CD1c-positive myeloid dendritic cell (primary cell): ENCODE measurements around the gene RAB11FIP4.
"Not testable (repeated sequence)": the region's sequence is repeated elsewhere in the genome, so short reads cannot be mapped to it uniquely, and the experiment has no call there.

ENCODE experiments used
- DNase-seq: peaks from one replicate; pipeline ENCODE4 v3.0.0-alpha.2; 2016; ENCODE audit errors: extremely low spot score

Gene RAB11FIP4, protein sequence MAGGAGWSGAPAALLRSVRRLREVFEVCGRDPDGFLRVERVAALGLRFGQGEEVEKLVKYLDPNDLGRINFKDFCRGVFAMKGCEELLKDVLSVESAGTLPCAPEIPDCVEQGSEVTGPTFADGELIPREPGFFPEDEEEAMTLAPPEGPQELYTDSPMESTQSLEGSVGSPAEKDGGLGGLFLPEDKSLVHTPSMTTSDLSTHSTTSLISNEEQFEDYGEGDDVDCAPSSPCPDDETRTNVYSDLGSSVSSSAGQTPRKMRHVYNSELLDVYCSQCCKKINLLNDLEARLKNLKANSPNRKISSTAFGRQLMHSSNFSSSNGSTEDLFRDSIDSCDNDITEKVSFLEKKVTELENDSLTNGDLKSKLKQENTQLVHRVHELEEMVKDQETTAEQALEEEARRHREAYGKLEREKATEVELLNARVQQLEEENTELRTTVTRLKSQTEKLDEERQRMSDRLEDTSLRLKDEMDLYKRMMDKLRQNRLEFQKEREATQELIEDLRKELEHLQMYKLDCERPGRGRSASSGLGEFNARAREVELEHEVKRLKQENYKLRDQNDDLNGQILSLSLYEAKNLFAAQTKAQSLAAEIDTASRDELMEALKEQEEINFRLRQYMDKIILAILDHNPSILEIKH

DNA sequence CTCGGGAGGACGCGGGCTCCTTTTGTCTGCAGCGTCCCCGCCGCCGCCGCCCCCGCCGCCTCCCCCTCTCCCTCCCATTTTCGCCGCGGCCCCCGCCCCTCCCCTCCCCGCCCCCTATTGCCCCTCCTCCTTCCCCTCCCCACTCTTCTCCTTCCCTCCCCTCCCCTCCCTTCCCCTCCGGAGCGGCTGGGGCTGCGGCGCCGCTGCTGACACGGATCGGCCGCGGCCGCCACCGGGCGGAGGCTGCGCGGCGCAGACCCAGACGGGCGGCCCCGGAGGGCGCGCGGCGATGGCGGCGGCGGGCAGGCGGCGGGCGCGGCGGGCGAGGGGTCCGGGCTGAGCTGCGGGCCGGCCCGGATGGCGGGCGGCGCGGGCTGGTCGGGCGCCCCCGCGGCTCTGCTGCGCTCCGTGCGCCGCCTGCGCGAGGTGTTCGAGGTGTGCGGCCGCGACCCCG is at the start of gene RAB11FIP4:
Gene RAB11FIP4 (plus strand): TSS at position 180 of the 454 bp plus-strand sequence. CDS start 178 bp downstream, at position 358.
- no peak for DNase-seq

DNA sequence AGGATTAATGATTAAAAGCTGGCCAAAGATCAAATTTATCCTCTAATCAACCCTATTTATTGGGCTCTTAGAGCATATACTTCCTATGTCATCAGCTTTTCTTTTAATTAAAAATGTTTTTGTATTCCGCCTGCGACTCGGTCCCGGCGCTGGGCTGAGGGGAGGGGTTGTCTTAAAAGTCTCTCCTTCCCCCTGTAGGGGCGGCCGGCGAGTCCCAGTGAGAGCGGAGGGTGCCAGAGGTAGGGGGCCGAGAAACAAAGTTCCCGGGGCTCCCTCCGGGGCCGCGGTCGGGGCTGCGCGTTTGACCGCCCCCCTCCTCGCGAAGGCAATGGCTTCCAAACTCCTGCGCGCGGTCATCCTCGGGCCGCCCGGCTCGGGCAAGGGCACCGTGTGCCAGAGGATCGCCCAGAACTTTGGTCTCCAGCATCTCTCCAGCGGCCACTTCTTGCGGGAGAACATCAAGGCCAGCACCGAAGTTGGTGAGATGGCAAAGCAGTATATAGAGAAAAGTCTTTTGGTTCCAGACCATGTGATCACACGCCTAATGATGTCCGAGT is 46.2 kb upstream of the RAB11FIP4 start:
- not testable (repeated sequence) for DNase-seq

DNA sequence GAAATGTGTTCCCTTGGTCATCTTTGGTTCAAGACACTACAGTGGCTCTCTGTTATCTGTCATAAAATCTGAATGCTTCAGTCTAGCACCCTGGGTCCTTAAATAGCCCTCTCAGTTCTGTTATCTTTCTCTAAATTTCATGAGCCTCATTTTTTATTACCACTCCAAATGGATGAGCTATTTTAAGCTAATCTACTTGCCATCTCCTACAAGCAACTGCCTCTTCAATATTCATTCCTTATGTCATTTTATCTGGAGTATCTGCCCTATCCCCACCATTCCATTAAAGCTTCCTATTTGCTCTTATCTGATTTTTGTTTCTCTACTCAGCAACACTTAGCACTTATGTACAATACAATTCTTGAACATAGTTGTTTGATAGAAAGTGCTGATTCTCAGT is 42.0 kb upstream of the RAB11FIP4 start:
- no peak for DNase-seq

DNA sequence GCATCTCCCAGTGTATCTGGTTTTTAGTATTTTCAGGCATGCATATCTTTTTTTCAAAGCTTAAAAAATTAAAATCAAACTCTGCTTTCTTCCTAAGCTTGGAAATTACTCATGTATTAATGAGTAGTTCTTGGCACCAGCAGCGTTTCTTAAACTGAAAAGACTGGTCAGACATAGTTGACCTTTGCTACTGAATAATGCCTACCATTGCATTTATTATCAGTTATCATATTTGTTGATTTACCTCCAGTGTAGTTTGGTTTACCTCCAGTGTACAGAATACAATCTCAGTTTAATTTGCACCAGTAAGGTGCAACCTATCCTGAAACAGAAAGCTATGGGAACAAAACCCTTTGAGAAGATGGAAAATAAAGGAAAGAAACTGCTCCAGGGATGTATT is 35.5 kb upstream of the RAB11FIP4 start:
- DNase-seq: no peak

DNA sequence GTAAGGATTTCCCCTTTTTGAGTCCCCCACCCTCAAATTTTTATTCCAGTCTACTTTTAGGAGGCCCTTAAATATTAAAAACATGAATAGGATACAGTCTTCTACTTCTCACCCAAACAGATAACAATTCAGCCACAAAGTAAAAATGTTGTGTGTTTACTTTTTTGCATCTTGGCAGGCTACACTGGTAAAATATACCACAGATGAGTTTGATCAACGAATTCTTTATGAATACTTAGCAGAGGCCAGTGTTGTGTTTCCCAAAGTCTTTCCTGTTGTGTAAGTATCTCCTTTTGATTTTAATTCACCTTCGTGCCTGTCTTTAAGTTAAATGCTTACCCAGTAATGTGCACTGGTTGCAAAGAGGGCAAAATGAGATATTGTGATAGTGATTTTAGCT is 34.4 kb upstream of the RAB11FIP4 start:
- no peak for DNase-seq

DNA sequence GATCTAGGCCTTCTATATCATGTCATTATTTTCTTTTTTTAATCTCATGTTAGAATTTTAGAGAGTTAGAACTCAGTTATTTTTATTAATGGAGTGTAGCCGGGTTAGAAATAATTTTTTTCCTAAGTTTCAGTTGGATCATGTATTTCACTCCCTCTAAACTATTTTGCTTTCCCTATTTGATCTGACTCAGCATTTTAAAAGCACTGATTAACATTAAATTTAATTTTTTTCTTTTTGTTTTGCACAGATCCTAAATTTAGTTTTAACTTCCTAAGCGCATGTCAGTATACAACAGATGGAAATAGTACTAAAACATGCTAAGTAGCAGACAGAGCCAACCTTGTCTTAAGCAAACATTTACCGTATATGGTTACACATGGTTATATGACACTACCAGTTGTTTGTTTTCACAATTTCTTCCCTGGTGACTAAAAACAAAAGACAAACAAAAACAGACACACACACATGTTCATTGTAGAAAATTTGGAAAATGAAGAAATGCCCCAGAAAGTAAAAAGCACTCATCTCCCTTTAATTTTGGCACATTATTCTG is 33.6 kb upstream of the RAB11FIP4 start:
- no peak for DNase-seq

DNA sequence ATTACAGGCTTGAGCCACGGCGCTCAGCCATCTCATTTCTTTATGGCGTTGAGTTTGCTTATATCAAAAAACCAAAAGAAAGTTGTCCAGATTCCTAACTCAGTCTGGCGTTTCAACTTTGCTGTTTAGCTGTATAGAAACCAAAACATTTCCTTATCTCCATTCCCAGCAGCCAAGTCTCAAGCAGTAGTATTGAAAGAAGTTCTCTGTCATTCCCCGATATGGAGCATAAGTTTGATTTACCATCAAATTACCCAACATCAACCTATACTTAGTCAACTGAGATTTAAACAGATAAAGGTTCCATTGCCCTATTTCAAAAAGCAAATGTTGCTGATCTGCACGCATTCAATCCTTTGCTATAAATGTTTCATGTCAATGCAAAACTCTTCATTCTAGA is 27.5 kb upstream of the RAB11FIP4 start:
- DNase-seq: no peak

DNA sequence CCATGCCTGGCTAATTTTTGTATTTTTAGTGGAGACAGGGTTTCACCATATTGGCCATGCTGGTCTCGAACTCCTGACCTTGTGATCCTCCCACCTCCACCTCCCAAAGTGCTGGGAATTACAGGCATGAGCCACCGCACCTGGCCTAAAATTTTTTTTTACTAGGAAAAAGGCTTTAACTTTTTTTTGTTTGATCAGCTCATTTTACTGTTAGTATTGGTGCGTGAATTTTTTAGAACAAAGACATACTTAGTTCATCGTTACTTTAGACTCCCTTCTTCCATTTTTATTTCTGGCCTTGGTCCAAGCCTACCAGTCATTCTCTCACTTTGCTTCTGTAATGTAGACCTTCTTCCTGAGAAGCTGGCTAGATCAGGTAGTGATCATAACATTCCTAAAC is 25.4 kb upstream of the RAB11FIP4 start:
- DNase-seq: no peak

DNA sequence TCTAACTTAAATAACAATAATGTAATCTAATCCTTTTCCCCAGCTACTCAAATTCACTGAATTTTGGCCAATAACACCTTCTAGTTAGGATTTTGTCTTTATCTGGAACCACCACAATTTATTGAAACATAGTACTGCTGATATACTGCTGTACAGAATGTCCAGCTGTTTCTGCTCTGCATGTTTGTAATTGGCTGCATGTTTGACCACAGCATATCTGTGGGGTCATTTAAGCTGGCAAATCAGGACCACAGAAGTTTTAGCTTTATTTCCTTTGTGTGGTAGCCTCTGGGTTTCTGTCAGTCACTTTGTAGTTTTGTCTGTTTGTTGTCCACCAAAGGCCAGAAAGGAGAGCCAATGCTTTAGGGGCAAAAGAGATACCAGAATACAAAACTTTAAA is 22.2 kb upstream of the RAB11FIP4 start:
- DNase-seq: no peak

DNA sequence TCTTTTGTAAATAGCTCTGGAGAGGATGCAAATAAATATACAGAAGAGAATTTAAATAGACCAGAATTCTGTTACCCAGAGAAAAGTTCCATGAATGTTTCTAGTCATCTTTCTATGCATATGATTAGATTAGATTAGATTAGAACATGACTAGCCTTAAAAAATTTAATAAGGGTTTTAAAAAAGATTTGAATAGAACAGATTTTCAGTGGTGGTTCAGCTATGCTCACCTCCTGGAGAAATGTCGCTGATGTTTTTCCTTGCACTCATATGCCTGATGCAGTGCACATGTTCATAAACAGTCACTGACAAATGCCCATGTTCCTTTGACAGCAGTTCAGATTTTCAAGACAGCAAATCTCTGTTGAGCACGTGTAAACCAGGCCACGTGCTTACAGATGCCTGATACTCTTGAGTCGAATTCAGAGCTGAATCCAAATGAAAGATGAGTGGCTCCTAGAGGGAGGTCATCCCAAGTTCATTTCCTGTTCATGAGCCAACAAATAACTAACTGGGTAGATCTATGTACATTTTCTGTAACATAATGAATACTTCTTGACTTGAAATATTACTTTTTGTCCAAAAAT is 19.9 kb upstream of the RAB11FIP4 start:
- no peak for DNase-seq

DNA sequence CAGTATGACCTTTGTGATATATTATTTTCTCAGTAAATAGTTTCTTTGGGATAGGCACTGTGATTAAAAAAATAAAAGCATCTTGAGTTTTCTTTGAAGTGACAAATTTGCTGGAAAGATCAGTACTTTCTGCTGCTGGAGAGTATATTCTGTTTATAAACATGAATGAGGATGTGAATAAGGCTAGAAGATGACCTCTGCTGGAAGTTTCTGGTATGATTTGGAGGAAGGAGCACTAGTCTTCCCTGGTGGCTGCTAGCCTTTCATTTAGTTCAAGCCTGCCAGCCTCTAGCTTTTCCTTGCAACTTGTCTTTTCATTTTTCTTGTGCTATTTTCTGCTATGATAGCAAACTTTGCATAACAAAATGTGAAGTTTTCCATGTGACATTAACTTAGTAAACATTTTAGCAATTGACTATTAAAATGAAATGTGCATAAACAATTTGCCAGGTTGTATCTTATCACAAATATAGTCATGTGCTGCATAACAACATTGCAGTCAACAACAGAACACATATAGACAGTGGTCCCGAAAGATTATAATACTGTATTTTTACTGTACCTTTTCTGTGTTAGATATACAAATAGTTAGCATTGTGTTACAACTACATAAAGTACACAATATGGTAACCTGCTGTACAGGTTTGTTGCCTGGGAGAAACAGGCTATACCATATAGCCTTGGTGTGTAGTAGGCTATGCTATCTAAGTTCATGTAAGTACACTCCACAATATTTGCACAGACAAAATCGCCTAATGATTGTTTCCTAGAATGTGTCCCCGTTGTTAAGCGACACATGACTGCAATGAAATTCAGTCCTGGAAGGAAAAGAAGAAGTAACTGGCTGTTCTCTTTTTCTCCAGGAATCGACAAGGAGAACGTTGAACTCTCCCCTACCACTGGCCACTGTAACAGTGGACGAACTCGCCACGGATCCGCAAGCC is 18.1 kb upstream of the RAB11FIP4 start:
- peak; percentile 75 for DNase-seq

DNA sequence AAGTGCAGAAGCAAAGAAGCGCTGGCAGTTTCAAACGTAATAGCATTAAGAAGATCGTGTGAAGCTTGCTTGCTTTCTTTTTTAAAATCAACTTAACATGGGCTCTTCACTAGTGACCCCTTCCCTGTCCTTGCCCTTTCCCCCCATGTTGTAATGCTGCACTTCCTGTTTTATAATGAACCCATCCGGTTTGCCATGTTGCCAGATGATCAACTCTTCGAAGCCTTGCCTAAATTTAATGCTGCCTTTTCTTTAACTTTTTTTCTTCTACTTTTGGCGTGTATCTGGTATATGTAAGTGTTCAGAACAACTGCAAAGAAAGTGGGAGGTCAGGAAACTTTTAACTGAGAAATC is 17.4 kb upstream of the RAB11FIP4 start:
- no peak for DNase-seq

DNA sequence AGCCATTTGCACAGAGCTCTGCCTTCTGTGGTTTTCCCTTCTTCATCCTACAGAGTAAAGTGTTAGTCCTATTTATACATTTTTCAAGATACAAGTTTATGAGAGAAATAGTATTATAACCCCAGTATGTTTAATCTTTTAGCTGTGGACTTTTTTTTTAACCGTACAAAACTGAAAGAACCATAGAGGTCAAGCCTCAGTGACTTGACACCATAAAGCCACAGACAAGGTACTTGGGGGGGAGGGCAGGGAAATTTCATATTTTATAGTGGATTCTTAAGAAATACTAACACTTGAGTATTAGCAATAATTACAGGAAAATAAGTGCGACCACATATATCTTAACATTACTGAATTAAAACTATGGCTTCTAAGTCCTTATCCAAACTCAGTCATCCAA is 17.0 kb upstream of the RAB11FIP4 start:
- DNase-seq: no peak

DNA sequence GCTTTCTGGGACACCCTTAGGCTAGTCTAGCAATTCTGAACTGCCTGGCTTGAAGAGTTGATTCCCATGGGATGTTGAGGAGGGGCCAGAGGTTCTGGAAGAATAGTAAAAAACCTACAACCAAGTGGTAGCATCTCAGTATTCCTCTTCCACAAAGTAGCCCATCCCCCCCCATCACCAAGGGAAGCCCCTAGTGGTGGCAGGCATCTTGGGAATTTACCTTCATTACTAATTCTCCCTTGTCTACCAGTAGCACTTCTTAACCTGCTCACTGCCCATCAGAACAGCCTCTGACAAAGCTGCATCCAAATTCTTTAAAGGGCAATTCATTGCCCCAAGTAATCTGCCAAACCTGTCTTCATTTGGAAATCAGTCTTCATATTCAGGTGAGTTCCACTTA is 12.8 kb upstream of the RAB11FIP4 start:
- no peak for DNase-seq

DNA sequence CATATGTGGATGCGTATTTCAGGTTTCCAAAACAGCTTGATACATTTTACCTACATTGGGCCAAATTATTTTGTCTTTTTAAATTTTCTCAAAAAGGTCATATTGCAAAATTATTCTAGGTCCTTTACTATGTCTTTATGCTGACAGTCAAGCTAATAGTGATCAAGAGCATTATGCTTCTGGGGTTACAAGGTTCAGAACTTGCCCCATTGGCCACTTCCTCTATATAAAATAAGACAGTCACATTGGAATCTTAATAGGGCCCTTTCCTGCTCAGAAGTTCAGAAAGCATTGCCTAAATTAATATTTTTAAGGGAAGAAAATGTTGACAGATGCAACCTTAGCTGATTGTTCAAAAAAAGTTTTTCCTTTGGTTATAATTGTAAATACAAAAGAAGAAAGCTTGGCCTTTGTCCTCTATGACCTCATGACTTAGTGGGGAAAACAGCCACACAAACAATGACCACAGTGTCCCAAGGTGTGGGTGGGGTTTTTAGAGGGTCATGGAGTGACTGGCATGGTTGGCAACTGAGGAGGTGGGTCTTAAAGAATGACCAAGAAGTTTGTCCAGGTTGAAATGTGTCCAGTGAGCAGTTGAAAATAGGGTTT is 11.8 kb upstream of the RAB11FIP4 start:
- no peak for DNase-seq

DNA sequence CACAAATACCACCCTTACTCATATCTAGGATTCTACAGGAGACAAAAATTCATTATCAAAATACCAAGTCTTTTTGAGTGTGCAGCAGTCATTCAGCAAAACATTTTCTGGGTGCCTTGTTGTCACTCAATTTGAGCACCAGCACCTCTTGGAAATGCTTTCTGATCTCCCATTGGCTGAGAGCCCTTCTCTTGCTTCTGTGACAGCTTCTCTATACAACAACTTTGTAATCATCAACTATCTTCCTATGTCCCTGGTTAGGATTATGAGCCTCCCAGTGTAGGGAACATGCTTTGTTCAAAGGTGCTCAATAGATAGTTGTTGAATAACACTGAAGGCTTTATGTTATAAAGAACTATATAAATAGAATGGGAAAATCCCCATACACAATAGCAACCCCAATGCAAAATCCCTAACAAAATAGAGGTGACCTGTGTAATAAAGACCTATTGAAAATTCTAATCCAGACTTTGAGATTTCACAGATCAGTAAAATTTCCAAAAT is 10.3 kb upstream of the RAB11FIP4 start:
- no peak for DNase-seq

DNA sequence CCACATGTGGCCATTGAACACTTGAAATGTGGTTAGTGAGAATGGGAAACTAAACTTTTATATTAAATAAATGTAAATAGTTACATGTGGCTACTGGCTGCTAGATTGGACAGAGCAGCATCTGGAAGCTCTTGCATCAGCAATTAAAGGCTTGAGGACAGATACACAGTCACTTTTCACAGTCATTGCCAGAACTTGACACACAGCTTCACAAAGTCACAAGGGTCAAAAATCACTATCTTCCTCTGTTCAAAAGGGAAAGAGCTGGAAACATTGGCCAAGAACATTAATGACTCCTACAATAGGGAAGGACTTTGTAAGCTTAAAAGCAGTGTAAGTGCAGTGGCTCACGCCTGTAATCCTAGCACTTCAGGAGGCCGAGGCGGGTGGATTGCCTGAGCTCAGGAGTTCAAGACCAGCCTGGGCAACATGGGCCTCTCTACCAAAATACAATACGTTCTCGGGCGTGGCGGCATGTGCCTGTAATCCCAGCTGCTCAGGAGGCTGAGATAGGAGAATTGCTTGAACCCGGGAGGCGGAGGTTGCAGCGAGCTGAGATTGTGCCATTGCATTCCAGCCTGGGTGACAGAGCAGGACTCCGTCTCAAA is 8.7 kb upstream of the RAB11FIP4 start:
- DNase-seq: not testable (repeated sequence)

DNA sequence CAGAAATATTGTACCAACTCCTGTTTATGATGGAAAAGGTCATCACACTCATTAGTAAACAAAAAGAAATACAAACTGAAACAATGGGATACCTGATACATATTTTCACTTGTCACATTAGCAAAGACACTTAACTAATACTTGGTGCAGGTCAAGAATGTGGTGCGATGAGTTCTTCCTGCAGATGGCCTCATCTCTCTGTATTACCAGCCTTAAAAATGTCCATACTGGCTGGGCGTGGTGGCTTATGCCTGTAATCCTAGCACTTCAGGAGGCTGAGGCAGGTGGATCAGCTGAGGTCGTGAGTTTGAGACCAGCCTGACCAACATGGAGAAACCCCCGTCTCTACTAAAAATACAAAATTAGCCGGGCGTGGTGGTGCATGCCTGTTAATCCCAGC is 8.0 kb upstream of the RAB11FIP4 start:
- not testable (repeated sequence) for DNase-seq

DNA sequence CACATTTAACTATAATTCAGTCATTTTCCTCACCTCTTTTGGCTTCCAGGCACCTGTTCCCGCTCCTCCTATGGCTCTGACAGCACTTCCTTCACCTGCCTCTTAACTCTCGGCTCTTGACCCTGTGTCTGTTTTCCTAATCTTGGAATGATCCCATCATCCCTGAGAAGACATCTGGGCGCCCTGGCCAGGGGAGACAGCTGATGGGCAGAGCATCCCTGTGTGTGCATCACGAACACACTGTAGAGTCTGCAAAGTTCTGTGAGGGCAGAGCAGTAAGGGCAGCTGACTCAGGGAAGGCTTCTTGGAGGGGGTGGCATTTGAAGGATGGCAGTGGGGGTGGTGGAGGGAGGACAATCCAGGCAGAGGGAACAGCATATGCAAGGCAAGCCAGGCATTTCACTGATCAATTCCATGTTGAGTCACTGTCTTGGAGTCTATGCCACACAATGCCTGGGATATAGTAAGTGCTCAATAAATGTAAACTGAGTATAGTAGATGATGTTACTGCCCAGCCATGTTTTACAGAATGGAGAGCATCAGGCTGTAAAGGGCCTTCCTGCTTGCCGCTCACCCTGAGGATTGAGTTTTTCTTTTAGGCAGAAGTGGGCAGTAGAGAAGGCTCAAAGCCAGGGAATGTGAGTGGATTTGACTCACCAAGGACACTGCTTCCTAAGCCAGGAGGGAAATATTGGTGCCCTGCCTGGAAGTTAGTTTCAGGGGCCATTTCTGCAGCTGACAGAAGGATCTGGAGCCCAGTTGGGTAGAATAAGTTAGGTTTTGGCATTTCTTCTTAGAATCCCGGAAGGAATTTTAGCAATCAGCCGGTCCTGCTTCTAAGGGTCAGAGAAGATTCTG is 5.8 kb upstream of the RAB11FIP4 start:
- no peak for DNase-seq
